Subcutaneous abdominal adipose tissue (tissue), 5 donors: Measurements from ENCODE around the gene RAB27A.
A peak's percentile ranks its signal among the peaks of the same experiment; 100 is the strongest.

ENCODE experiments used
- H3K27ac ChIP-seq: one replicate; pipeline ENCODE4 v1.7.0; 2013; ENCODE audit warnings: low read depth, mild to moderate bottlenecking, inconsistent platforms, low read length, moderate library complexity
- H3K27me3 ChIP-seq, 5 donors: one replicate each; pipeline ENCODE4 v1.7.0; 2013; ENCODE audit warnings: low read length in 5 of 5, inconsistent platforms in 1 of 5; ENCODE audit not compliant: control insufficient read depth in 5 of 5, insufficient read depth in 4 of 5
- H3K36me3 ChIP-seq, 5 donors: one replicate each; pipeline ENCODE4 v1.7.0; 2013; ENCODE audit warnings: low read length in 5 of 5; ENCODE audit not compliant: control insufficient read depth in 5 of 5, insufficient read depth in 5 of 5
- H3K4me1 ChIP-seq, 5 donors: one replicate each; pipeline ENCODE4 v1.7.0; 2013; ENCODE audit warnings: low read length in 5 of 5, mild to moderate bottlenecking in 3 of 5, moderate library complexity in 1 of 5; ENCODE audit not compliant: control insufficient read depth in 5 of 5, insufficient read depth in 5 of 5
- H3K4me3 ChIP-seq, 5 donors: one replicate each; pipeline ENCODE4 v1.7.0; 2013; ENCODE audit warnings: low read length in 5 of 5, low read depth in 1 of 5
- H3K9ac ChIP-seq, 5 donors: one replicate each; pipeline ENCODE4 v1.7.0; 2013; ENCODE audit warnings: low read length in 5 of 5, mild to moderate bottlenecking in 4 of 5, moderate library complexity in 3 of 5
- H3K9me3 ChIP-seq, 5 donors: one replicate each; pipeline ENCODE4 v1.7.0; 2013; ENCODE audit warnings: low read length in 5 of 5; ENCODE audit not compliant: control insufficient read depth in 5 of 5
- donor health status: healthy.
- donor health status: healthy.
- donor health status: healthy.
- donor health status: healthy.
- donor health status: healthy.

RAB27A gene

DNA sequence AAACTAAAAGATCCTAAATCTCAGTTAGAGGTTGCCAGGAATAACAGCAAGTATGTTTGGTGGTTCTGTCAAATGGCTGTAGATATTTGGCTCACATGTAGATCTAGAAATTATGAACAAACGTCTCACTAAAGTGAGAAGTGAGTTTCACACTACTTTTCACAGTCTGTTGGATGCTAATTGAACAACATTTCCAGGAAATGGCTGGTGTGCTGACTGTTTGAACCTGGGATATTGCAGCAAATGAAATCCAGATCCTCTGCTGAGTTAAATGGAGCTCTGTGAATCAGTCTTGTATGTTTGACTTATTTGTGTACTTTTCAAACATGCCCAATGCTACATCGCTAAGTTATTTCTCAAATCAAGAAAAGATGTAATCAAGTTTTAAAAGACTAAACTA lies 71.6 kb downstream of the RAB27A start:
- no peak overlapping the region for H3K4me3 ChIP-seq
- peaks cover 0 to 11% (median 8%) of the 10 kb centered on the region in 5 donors for H3K4me1 ChIP-seq
- H3K27me3 ChIP-seq = no peaks in the 10 kb centered on the region
- H3K36me3 ChIP-seq = no peaks in the 10 kb centered on the region
- no peaks in the 10 kb centered on the region for H3K9me3 ChIP-seq
- no peak overlapping the region for H3K27ac ChIP-seq
- H3K9ac ChIP-seq = no peak overlapping the region

DNA sequence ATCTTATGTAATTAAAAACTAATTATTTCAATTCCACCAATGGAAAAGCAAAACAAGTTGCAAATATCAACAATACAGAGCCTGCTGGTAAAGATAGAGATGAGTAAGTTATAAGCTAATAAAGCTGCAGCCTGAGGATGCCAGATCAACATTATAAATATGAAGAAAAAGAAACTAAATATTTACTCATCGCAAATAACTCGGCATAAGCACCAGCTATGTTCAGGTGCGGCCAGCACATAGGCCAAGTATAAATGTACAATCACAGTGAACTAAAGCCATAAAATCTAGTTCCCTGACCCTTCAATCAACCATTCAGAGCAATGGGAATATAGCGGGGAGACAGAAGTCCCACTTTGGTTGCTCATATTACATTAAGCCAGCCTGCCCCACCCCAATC lies 85.1 kb downstream of the RAB27A start:
- peaks cover 0 to 5% (median 0%) of the 10 kb centered on the region in 5 donors for H3K36me3 ChIP-seq

GRCh38 chr15:55202206-55202605 lies 87.4 kb downstream of the RAB27A start:
- Histone ChIP-seq H3K9me3 (no peaks in the 10 kb centered on the region), H3K4me1 (peaks cover 0 to 9% (median 6%) of the 10 kb centered on the region in 5 donors), H3K27me3 (no peaks in the 10 kb centered on the region), H3K36me3 (peaks cover 0 to 5% (median 0%) of the 10 kb centered on the region in 5 donors), H3K9ac (no peak overlapping the region), H3K4me3 (no peak overlapping the region), H3K27ac (no peak overlapping the region)

More for the DNA sequence above, 85.1 kb downstream of the RAB27A start:
- no peak overlapping the region for H3K27ac ChIP-seq
- no peak overlapping the region for H3K4me3 ChIP-seq
- H3K9me3 ChIP-seq = no peaks in the 10 kb centered on the region
- H3K27me3 ChIP-seq = no peaks in the 10 kb centered on the region
- peaks cover 0 to 3% (median 0%) of the 10 kb centered on the region in 5 donors for H3K4me1 ChIP-seq
- H3K9ac ChIP-seq = no peak overlapping the region

GRCh38 chr15:55198706-55199105 lies 90.9 kb downstream of the RAB27A start:
- Histone ChIP-seq H3K4me1 (peaks cover 5 to 34% (median 29%) of the 10 kb centered on the region in 5 donors), H3K4me3 (no peak overlapping the region), H3K9me3 (no peaks in the 10 kb centered on the region), H3K9ac (no peak overlapping the region), H3K36me3 (no peaks in the 10 kb centered on the region), H3K27ac (no peak overlapping the region), H3K27me3 (no peaks in the 10 kb centered on the region)

- Histone ChIP-seq H3K9ac (peak overlapping the region; percentile 75 to 97 (median 94)), H3K36me3 (no peaks in the 10 kb centered on the region), H3K4me3 (peak overlapping the region; percentile 86 to 99 (median 93)), H3K27me3 (no peaks in the 10 kb centered on the region), H3K27ac (no peak overlapping the region), H3K9me3 (no peaks in the 10 kb centered on the region), H3K4me1 (peaks cover 5 to 34% (median 29%) of the 10 kb centered on the region in 5 donors)
Measured at GRCh38 chr15:55197719-55198118, 91.9 kb downstream of the RAB27A start.

DNA sequence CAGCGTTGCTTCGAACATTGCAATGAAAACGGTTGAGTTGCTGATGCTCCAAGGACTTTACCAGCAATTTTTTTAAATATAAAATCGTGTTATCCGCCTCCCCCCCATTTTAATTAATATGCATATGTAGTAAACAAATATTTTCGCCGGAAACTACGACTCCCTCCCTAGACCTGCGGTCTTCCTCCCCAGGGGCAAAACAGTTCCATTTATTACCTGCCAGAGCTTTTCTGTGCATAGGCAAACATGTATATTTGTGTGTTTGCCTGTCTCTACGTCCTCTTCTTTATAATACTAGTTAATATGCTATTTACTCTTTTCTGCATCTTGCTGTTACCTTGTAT lies 92.3 kb downstream of the RAB27A start:
- Histone ChIP-seq H3K4me1 (peaks cover 5 to 34% (median 29%) of the 10 kb centered on the region in 5 donors), H3K9me3 (no peaks in the 10 kb centered on the region), H3K27ac (peak overlapping the region; percentile 97), H3K27me3 (no peaks in the 10 kb centered on the region), H3K4me3 (peak overlapping the region; percentile 86 to 99 (median 93)), H3K9ac (peak overlapping the region; percentile 75 to 97 (median 94)), H3K36me3 (peaks cover 0 to under 1% (median 0%) of the 10 kb centered on the region in 5 donors)

GRCh38 chr15:55196458-55197361 lies 92.9 kb downstream of the RAB27A start, which contains the start of gene RSL24D1:
Gene RSL24D1, minus strand, starts transcription at chr15:55196941. Its CDS starts 51 bp downstream, at chr15:55196890.
- Histone ChIP-seq H3K9me3 (no peaks in the 10 kb centered on the region), H3K36me3 (peaks cover 0 to 7% (median 3%) of the 10 kb centered on the region in 5 donors), H3K4me1 (peaks cover 5 to 34% (median 29%) of the 10 kb centered on the region in 5 donors), H3K27ac (peak within 1 kb of the TSS; percentile 97), H3K9ac (peak within 1 kb of the TSS; percentile 92 to 97 (median 94)), H3K27me3 (no peaks in the 10 kb centered on the region), H3K4me3 (peak within 1 kb of the TSS; percentile 86 to 99 (median 93))

- Histone ChIP-seq H3K36me3 (peaks cover 3 to 14% (median 7%) of the 10 kb centered on the region in 5 donors), H3K27ac (peak overlapping the region; percentile 97), H3K4me1 (peaks cover 5 to 34% (median 29%) of the 10 kb centered on the region in 5 donors), H3K4me3 (peak overlapping the region; percentile 86 to 99 (median 93)), H3K27me3 (no peaks in the 10 kb centered on the region), H3K9me3 (no peaks in the 10 kb centered on the region), H3K9ac (peak overlapping the region; percentile 92 to 97 (median 94))
Measured at GRCh38 chr15:55195996-55196395, 93.6 kb downstream of the RAB27A start.

DNA sequence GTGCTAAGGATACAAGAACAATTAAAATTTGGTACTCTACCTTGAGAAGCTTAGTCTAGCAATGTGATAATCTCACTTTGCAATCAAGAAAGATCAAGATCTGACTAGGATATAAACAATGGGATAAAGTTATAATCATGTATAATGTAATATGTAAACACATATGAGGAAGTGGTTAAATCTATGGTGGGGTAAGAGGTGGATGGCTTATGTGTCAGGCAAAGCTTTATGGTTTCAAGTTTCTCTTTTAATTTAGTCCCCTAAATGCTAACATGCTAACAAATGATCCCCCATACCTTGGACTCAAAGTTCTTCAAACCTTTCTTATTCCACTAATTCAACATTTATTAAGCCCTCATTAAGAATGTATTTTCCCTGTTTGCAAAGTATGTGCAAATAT lies 95.4 kb downstream of the RAB27A start:
- Histone ChIP-seq H3K9me3 (no peaks in the 10 kb centered on the region), H3K27ac (no peak overlapping the region), H3K4me3 (no peak overlapping the region), H3K27me3 (no peaks in the 10 kb centered on the region), H3K9ac (no peak overlapping the region), H3K36me3 (peaks cover 11 to 27% (median 19%) of the 10 kb centered on the region in 5 donors), H3K4me1 (peaks cover 5 to 34% (median 29%) of the 10 kb centered on the region in 5 donors)

GRCh38 chr15:55186331-55186730 lies 103.3 kb downstream of the RAB27A start:
- no peak overlapping the region for H3K4me3 ChIP-seq
- peaks cover 43 to 60% (median 58%) of the 10 kb centered on the region in 5 donors for H3K36me3 ChIP-seq
- no peaks in the 10 kb centered on the region for H3K4me1 ChIP-seq

More at GRCh38 chr15:55186331-55186730, 103.3 kb downstream of the RAB27A start:
- Histone ChIP-seq H3K9ac (no peak overlapping the region), H3K9me3 (no peaks in the 10 kb centered on the region), H3K27me3 (no peaks in the 10 kb centered on the region), H3K27ac (no peak overlapping the region)
